HCEC 1CT (cell line): ENCODE results near the gene SETD1B.
"Not testable (repeated sequence)": the region's sequence is repeated elsewhere in the genome, so short reads cannot be mapped to it uniquely, and the experiment has no call there.

ENCODE experiments used
- DNase-seq: peaks from one replicate; pipeline ENCODE4 v3.0.0-alpha.2; 2017

SETD1B gene

DNA sequence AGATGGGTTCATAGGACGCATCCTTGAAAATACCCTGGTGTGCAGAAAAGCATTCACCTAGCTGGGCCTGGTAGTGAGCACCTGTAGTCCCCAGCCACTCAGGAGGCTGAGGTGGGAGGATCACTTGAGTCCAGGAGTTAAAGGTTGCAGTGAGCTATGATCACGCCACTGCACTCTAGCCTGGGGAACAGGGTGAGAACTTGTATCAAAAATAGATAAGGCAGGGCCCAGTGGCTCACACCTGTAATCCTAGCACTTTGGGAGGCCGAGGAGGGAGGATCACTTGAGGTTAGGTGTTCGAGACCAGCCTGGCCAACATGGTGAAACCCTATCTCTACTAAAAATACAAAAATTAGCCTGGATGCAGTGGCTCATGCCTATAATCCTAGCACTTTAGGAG lies 56.9 kb downstream of the SETD1B start:
- DNase-seq: not testable (repeated sequence)

DNA sequence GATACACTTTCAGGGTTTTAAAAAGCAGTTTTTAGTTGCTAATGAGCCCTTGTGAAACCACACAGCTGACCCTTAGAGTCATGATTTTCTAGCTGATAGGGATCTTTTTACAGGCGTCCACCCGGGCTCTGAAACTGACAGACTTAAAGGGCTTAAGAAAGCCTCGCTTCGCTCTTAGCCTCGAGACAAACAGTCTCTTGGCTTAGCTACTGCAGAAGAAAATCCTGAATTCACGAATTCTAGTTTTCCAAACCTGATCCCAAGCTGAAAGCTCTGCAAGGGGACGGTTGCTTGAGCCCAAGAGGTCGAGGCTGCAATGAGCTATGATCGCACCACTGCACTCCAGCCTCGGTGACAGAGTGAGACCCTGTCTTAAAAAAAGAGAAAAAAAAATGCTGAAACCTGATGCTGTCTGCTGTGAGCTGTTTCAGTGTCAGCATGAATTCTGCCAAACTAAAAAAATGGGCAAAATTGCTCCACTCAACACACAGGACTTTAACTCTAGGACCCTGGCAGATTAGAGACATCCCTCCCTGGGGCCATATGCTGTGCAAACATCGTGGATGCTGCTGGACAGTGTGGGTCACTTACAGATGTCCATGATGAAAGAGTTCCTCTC lies 57.9 kb downstream of the SETD1B start:
- peak; percentile 20 for DNase-seq

DNA sequence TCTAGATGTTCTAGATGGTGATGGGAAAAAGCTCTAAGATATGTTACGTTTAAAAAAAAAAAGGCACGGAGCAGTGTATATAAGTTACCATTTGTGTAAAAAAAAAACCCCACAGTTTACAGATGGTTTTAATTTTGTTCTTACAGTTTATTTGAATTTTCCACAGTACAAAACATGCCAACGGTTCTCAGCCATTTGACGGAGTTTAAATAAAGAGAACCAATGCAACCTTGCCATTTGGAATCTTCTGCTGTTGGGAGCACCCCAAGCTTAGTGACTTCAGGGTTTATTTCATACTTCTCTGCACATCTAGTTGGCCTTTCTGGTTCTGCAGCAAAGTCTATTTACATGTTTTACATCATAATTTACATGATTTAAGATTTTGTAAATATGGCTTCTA lies 62.5 kb downstream of the SETD1B start:
- DNase-seq: no peak

DNA sequence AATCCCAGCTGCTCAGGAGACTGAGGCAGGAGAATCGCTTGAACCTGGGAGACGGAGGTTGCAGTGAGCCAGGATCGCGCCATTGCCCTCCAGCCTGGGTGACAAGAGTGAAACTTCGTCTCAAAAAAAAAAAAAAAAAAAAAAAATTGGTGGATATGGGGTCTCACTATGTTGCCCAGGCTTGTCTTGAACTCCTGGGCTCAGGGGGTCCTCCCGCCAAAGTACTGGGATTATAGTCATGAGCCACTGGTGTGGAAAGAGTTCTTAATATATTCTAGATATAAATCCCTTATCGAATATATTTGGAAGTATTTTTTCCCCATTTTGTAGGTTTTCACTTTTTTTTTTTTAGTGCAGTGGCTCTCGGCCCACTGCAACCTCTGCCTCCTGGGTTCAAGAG lies 65.4 kb downstream of the SETD1B start:
- not testable (repeated sequence) for DNase-seq

DNA sequence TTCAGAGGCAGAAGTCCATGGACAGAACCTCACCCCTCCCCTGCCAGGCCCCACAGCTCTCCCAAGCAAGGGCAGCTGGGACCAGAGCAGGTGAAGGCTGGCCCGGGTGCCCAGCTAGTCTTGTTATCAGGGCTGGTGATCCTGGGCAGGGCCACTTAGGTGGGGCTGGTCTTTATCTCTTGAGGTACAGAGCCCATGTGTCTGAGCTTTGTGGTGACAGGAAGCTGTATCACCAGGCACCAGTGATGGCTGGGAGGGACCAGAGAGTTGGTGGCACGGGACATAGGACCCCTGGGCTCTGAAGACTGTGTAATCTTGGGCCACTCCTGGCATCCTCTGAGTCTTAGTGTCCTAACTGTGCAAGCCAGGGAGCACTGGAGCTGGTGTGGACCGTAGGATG lies 67.7 kb downstream of the SETD1B start:
- DNase-seq: no peak

DNA sequence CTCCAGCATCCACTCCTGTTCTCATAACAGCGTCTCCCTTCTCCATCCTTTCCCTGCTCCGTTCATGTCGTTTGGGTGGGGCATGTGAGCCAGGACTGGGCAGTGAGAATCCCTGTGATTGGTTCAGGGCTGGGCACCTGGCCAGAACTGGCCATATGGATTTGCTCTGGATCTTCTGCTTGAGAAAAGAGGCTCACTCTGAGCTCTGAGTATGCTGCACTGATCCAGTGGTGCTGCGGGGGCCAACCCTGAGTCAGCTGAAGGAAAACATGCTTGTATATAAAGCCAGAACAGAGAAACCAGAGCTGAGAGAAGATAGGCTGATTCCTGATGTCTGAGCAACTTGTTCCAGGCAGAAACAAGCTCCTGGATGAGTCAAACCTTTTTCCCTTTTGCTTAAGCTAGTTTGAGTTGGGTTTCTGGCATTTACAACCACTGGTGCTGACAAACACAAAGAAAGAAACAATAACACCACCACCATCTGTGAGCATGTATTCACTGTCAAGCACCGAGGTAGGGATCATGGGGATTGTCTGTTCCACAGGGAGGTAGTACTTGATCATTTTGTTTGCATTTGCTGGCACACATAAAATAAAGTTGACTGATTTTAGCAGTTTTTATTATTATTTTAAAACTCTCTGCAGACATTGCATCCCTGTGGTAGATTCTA lies 68.9 kb downstream of the SETD1B start:
- peak; percentile 98 for DNase-seq

DNA sequence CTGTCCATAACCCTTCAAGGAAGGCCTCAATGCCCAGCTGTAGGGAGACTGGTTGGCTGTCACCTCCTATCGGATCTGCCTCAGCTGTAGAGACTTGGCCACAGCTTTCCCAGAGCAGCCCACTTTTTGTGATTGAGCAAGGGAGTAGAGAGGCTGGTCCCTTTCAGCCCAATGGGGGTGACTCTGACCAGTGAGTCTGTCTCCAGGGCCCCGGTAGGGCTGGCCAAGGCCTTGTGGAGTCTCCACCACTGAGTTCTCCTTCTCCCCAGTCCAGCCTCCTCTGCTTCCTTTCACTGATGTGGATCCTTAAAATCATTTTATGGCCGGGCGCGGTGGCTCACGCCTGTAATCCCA lies 69.4 kb downstream of the SETD1B start:
- peak; percentile 22 for DNase-seq

DNA sequence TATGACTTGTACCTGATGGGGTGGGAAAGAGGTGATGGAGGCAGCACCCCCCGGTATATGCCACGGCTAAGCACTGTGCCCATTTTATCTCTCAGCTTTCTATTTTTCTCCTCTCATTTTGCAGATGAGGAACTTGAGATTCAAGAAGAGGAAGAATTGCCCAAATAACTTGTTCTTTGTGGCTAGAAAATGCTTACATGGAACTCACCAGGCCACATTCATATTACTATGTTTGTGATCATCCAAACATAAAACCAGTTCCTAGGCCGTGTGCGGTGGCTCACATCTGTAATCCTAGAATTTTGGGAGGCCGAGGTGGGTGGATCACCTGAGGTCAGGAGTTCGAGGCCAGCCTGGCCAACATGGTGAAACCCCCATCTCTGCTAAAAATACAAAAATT lies 70.3 kb downstream of the SETD1B start:
- DNase-seq: no peak

DNA sequence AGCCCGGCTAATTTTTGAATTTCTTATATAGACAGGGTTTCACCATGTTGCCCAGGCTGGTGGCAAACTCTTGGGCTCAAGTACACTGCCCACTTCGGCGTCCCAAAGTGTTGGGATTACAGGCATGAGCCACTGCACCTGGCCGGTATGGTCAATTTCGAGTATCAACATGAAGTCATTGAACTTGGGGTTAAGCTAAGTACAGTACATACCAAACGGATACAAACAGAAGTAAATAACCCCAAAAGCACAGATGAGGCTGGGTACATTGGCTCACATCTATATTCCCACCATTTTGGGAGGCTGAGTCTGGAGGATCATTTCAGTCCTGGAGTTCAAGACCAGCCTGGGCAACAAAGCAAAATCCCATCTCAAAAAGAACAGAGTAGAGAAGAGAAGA lies 71.8 kb downstream of the SETD1B start:
- no peak for DNase-seq

DNA sequence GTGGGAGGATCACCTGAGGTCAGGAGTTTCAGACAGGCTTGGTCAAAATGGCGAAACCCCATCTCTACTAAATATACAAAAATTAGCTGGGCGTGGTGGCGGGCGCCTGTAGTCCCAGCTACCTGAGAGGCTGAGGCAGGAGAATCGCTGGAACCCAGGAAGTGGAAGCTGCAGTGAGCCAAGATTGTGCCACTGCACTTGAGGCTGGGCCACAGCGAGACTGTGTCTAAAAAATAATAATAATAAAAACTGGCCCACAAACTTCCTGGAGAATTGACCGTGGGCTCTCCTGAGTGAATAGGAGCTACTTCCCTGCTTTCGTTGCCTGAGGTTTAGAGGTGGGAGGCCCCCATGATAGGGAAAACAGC lies 72.3 kb downstream of the SETD1B start:
- not testable (repeated sequence) for DNase-seq
